Left lung (tissue), 14 donors: ENCODE results near the gene RBM20. TPM values are rescaled to one million over a fixed set of nuclear protein-coding genes. Genes with fewer than 3 reads are reported as not detected.
A peak's percentile ranks its signal among the peaks of the same experiment; 100 is the strongest.

Experiments used
- ATAC-seq: fragments of 200-7000 bp; cut with Tn5 transposase; one replicate; pipeline ENCODE4 v1.9.1; 2020; ENCODE audit warnings: moderate library complexity
- DNase-seq, 4 donors: peaks; one replicate each; pipeline ENCODE4 v3.0.0-alpha.2; 2013 to 2020
- H3K27ac ChIP-seq, 2 donors: fragments of 200-600 bp; sonication (generic) in 1 of 2; one replicate each; pipeline versions ENCODE4 v1.5.0 to v1.8.0; 2020 to 2021
- H3K27me3 ChIP-seq, 2 donors: fragments of 200-600 bp; sonication (generic) in 1 of 2; one replicate each; pipeline versions ENCODE4 v1.5.0 to v1.8.0; 2020 to 2021
- H3K36me3 ChIP-seq, 2 donors: fragments of 200-600 bp; sonication (generic) in 1 of 2; one replicate each; pipeline versions ENCODE4 v1.5.0 to v1.8.0; 2020 to 2021
- H3K4me1 ChIP-seq, 2 donors: fragments of 200-600 bp; one replicate each; pipeline ENCODE4 v1.8.0; 2021
- H3K4me3 ChIP-seq, 2 donors: fragments of 200-600 bp; sonication (generic) in 1 of 2; one replicate each; pipeline versions ENCODE4 v1.5.0 to v1.8.0; 2020 to 2021; ENCODE audit warnings: mild to moderate bottlenecking in 1 of 2
- H3K9me3 ChIP-seq, 2 donors: fragments of 200-600 bp; sonication (generic) in 1 of 2; one replicate each; pipeline versions ENCODE4 v1.5.0 to v1.8.0; 2020 to 2021
- intact Hi-C, 2 donors: fragments of 100-400 bp; cut with DNase I; formaldehyde crosslinking; loops; one replicate each; pipeline versions ENCODE4 v1.11.2 to v1.14.2; 2022
- long read RNA-seq, 12 donors: library from polyadenylated mRNA in 2 of 12; unstranded in 2 of 12; transcript quantifications; one replicate each; pipeline ENCODE4 v2.0.0 and lab custom pipeline, GENCODE V29; 2019 to 2026
- polyA plus RNA-seq, 6 donors: library from polyadenylated mRNA; unstranded; fragments of 120-200 nt; gene quantifications; one replicate each; pipeline ENCODE4 v1.2.1, GENCODE V29; 2013; ENCODE audit not compliant: insufficient read length in 6 of 6
- total RNA-seq, 2 donors: library from RNA; stranded (reverse); fragmentation: NEBNext Ultra II Directional; extraction: Animal tissue kit (Norgen Biotek cat#: 25700); gene quantifications; one replicate each; pipeline ENCODE4 v1.2.1, GENCODE V29; 2021
- TF ChIP-seq, protein P1 (sequence below), 2 donors: fragments of 200-600 bp; sonication (generic) in 1 of 2; IDR thresholded peaks; one replicate each; pipeline versions ENCODE4 v1.5.0 to v1.8.0; 2021; ENCODE audit warnings: antibody characterized with exemption in 2 of 2
- donor health status: DM: no; HTN: yes; CAD: no.
- donor health status: DM: no; HTN: no; CAD: no.

RBM20 gene
- total RNA-seq (under 1 TPM; 0.55 to 0.65 TPM), polyA plus RNA-seq (1 to 10 TPM in 4 of 6 donors, under 1 TPM in 2; 0.78 to 1.8 (median 1.4) TPM)
- long read RNA-seq, donor 1, partial matches to known transcripts = 0 of 1 reads
- long read RNA-seq, donor 1, other reads (novel, unspliced or antisense) = 0 of 1 reads
- long read RNA-seq, donor 2 = 0 reads
- long read RNA-seq, donor 3 = 0 reads
- long read RNA-seq, donor 4 = 0 reads
- long read RNA-seq, donor 5, partial matches to known transcripts = 0 of 2 reads
- long read RNA-seq, donor 5, other reads (novel, unspliced or antisense) = 0 of 2 reads
- long read RNA-seq, donor 6 = 0 reads
- long read RNA-seq, donor 7 = 0 reads
- long read RNA-seq, donor 8 = 0 reads
- long read RNA-seq, donor 9 = 0 reads
- long read RNA-seq, donor 10 = 0 reads
- long read RNA-seq, donor 11 = 0 reads
- long read RNA-seq, donor 12, partial matches to known transcripts = 0 of 1 reads
- long read RNA-seq, donor 12, other reads (novel, unspliced or antisense) = 0 of 1 reads

DNA sequence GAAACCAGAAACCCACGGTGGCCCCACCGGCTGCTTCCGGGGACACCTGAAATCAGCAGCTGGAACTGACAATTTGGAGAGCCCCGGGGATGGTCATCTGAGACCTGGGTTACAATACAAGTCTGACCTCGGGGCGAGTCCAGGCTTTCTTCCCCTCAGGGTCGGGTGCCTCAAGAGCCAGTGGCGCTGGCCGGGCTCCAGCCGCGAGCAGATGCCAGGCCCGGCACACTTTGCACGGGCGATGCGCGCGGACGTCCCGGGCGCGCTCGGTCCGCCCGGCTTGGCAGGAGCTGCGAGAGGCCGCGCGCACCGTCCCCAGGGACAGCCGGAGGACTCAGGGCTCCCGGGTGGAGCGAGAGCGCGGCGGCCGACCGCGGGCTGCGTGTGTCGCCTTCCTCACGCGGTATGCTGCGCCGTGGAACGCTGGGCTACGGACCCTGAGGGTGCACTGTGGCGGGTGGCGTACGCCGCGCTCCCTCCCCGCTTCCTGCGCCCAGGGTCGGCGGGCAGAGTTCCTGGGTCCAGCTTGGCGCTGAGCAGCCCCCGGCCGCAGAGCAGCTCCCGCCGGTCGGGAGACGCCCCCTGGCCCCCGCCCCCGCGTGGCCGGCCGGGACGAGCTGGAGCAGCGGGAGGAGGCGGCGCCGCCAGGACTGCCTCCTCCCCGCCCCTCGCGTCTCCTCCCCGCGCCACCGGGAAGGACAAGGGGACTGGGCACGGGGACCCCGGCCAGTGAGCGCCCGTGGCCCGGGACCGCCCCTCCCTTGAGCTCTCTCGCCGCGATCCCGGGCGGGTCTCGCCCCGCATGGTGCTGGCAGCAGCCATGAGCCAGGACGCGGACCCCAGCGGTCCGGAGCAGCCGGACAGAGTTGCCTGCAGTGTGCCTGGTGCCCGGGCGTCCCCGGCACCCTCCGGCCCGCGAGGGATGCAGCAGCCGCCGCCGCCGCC is at the start of gene RBM20:
Gene RBM20 (plus strand): TSS at position 684 of the 945 bp plus-strand sequence. CDS start 119 bp downstream, at position 803.
- TF ChIP-seq, protein P1, sequence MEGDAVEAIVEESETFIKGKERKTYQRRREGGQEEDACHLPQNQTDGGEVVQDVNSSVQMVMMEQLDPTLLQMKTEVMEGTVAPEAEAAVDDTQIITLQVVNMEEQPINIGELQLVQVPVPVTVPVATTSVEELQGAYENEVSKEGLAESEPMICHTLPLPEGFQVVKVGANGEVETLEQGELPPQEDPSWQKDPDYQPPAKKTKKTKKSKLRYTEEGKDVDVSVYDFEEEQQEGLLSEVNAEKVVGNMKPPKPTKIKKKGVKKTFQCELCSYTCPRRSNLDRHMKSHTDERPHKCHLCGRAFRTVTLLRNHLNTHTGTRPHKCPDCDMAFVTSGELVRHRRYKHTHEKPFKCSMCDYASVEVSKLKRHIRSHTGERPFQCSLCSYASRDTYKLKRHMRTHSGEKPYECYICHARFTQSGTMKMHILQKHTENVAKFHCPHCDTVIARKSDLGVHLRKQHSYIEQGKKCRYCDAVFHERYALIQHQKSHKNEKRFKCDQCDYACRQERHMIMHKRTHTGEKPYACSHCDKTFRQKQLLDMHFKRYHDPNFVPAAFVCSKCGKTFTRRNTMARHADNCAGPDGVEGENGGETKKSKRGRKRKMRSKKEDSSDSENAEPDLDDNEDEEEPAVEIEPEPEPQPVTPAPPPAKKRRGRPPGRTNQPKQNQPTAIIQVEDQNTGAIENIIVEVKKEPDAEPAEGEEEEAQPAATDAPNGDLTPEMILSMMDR (IDR thresholded peaks at IDR 0.05) = no peak
- intact Hi-C loops = no loop called here
- Histone ChIP-seq H3K4me1 (peaks cover 3 to 21% of the 10 kb centered on the region in 2 donors), H3K36me3 (no peaks in the 10 kb centered on the region), H3K4me3 (peak within 1 kb of the TSS; percentile 30 to 37), H3K27ac (no peak within 1 kb of the TSS), H3K9me3 (no peaks in the 10 kb centered on the region), H3K27me3 (peaks cover 90 to 99% of the 10 kb centered on the region in 2 donors)
- peak in 2 of 4 donors; percentile 32 to 76 for DNase-seq
- ATAC-seq = peak; percentile 23

DNA sequence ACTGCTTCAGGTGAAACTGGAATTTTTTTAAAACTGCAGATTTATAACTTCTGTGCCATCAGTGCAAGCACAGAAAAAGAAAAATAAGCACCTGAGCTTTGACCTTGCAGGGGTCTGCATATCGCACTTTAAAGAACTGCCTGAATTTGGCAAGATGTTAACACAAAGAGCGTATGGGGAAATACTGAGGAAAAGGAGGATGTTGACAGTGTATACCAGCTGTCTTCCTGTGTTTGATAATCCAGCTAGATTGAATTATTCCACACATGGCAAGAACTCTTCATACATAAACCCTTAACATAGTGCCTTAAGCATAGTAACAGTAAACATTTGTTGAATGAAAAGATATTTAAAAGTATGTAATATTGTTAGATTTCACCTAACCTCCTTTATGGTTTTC is 46.7 kb upstream of the RBM20 start:
- Histone ChIP-seq H3K9me3 (no peaks in the 10 kb centered on the region), H3K4me1 (no peaks in the 10 kb centered on the region), H3K36me3 (peaks cover 10 to 93% of the 10 kb centered on the region in 2 donors), H3K27ac (peak overlapping the region in 1 of 2 donors; percentile 28), H3K4me3 (no peak overlapping the region), H3K27me3 (no peaks in the 10 kb centered on the region)
- intact Hi-C loops = no loop called here
- DNase-seq = no peak
- ATAC-seq = no peak
- TF ChIP-seq, protein P1 (IDR thresholded peaks at IDR 0.05) = no peak

DNA sequence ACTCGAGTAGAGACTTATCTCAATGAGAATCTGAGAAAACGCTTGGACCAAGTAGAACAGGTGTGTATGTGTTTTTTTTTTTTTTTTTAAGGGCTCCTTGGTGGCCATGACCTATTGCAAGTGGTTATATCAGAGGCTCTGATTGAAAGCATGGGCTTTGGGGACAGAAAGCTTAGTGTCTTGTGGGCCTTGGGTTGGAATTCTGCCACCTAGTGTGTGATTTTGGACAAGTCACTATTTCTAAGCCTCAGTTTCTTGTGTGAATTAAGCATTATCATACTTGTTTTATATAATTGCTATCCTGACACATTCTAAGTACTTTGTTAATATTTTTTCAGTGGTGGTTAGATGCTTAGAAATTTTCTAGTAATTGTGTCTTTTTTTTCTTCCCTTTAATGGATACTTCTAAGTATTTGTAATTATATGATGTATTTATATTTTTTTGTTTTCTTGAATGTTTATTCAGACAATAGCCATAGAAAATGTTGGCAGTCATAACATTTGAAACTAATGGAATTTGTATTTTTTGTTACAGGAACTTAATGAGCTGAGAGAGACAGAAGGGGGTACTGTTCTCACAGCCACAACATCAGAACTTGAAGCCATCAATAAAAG is 43.5 kb upstream of the RBM20 start:
- Histone ChIP-seq H3K27me3 (no peaks in the 10 kb centered on the region), H3K4me1 (no peaks in the 10 kb centered on the region), H3K9me3 (no peaks in the 10 kb centered on the region), H3K4me3 (no peak overlapping the region), H3K36me3 (peaks cover 7 to 94% of the 10 kb centered on the region in 2 donors), H3K27ac (no peak overlapping the region)
- DNase-seq (peak in 2 of 4 donors; percentile 22 to 48), ATAC-seq (peak; percentile 39)
- TF ChIP-seq, protein P1 (IDR thresholded peaks at IDR 0.05) = peak; percentile 17 to 23
- intact Hi-C loops = no loop called here

DNA sequence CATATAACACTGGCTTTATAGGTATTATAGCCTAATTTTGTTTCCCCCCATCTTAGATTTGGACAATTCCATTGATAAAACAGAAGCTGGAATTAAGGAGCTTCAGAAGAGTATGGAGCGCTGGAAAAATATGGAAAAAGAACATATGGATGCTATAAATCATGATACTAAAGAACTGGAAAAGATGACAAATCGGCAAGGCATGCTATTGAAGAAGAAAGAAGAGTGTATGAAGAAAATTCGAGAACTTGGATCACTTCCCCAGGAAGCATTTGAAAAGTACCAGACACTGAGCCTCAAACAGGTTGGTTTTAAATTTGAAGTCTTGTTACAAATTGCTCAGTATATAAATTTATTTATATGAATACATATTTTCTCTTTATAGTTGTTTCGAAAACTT is 42.6 kb upstream of the RBM20 start:
- TF ChIP-seq, protein P1 (IDR thresholded peaks at IDR 0.05) = no peak
- intact Hi-C loops = no loop called here

More for the DNA sequence above, 42.6 kb upstream of the RBM20 start:
- no peak for ATAC-seq
- Histone ChIP-seq H3K4me3 (no peak overlapping the region), H3K27ac (no peak overlapping the region), H3K4me1 (no peaks in the 10 kb centered on the region), H3K27me3 (no peaks in the 10 kb centered on the region), H3K36me3 (peaks cover 7 to 97% of the 10 kb centered on the region in 2 donors), H3K9me3 (no peaks in the 10 kb centered on the region)
- DNase-seq = no peak
